Fibroblast of lung (primary cell): ENCODE measurements around the gene CYP27A1. TPM values are rescaled to one million over a fixed set of nuclear protein-coding genes. Genes with fewer than 3 reads are reported as not detected.

ENCODE experiments used
- DNase-seq, 2 donors: peaks; one replicate each; pipeline versions ENCODE4 v3.0.0 to v3.0.0-alpha.2; 2010; ENCODE audit warnings: low read depth in 2 of 2
- H2AFZ ChIP-seq: 2 replicates; pipeline ENCODE4 v1.5.1; 2012; ENCODE audit warnings: low read length, control low read depth, inconsistent platforms
- H3K27ac ChIP-seq: 2 replicates; pipeline ENCODE4 v1.5.1; 2011; ENCODE audit warnings: low read length, control low read depth; ENCODE audit not compliant: insufficient read depth
- H3K27me3 ChIP-seq: 2 replicates; pipeline ENCODE4 v1.5.1; 2011; ENCODE audit warnings: mild to moderate bottlenecking, low read length; ENCODE audit not compliant: control insufficient read depth, insufficient read depth
- H3K36me3 ChIP-seq: 2 replicates; pipeline ENCODE4 v1.5.1; 2011; ENCODE audit warnings: low read length; ENCODE audit not compliant: control insufficient read depth, insufficient read depth
- H3K4me1 ChIP-seq: 2 replicates; pipeline ENCODE4 v1.5.1; 2011; ENCODE audit warnings: low read length; ENCODE audit not compliant: control insufficient read depth, insufficient read depth; ENCODE audit errors: extremely low read depth
- H3K4me2 ChIP-seq: 2 replicates; pipeline ENCODE4 v1.5.1; 2011; ENCODE audit warnings: low read length, control low read depth; ENCODE audit not compliant: insufficient read depth; ENCODE audit errors: extremely low read depth
- H3K4me3 ChIP-seq, 4 experiments: fragments of 200-600 bp in 1 of 4; sonication (generic) in 1 of 4; replicated peaks in 1 of 4; 2 replicates each; pipeline ENCODE4 v1.5.1; 2011 to 2016; ENCODE audit warnings: low read length in 4 of 4, low read depth in 3 of 4, mild to moderate bottlenecking in 3 of 4, control low read depth in 2 of 4, inconsistent platforms in 1 of 4, mixed read lengths in 1 of 4; ENCODE audit not compliant: insufficient read depth in 1 of 4; ENCODE audit errors: control extremely low read depth in 1 of 4
- H3K79me2 ChIP-seq: 2 replicates; pipeline ENCODE4 v1.5.1; 2012; ENCODE audit warnings: mild to moderate bottlenecking, low read length, inconsistent platforms; ENCODE audit not compliant: control insufficient read depth, insufficient read depth
- H3K9ac ChIP-seq: 2 replicates; pipeline ENCODE4 v1.5.1; 2011; ENCODE audit warnings: mild to moderate bottlenecking, low read length, control low read depth; ENCODE audit not compliant: insufficient read depth
- H3K9me3 ChIP-seq: 2 replicates; pipeline ENCODE4 v1.5.1; 2012; ENCODE audit warnings: low read depth, low read length; ENCODE audit not compliant: control insufficient read depth, insufficient read depth
- H4K20me1 ChIP-seq: 2 replicates; pipeline ENCODE4 v1.5.1; 2011; ENCODE audit warnings: low read length; ENCODE audit not compliant: control insufficient read depth, insufficient read depth; ENCODE audit errors: extremely low read depth
- EZH2 ChIP-seq: IDR thresholded peaks from 2 replicates; pipeline ENCODE4 v1.5.1; 2012; ENCODE audit warnings: low read length, control low read depth, mild to moderate bottlenecking; ENCODE audit errors: missing control alignments
- polyA plus RNA-seq, 2 donors: library from polyadenylated mRNA; depleted of rRNA in 1 of 2; stranded (reverse) in 1 of 2; unstranded in 1 of 2; fragments of >200 nt; gene quantifications; 2 replicates each; pipeline ENCODE4 v1.2.1, GENCODE V29; 2011 to 2012; ENCODE audit warnings: missing spikeins in 1 of 2
- total RNA-seq: library from RNA; depleted of rRNA; stranded (reverse); fragments of >200 nt; gene quantifications from 2 replicates; pipeline ENCODE4 v1.2.1, GENCODE V29; 2014
- TF ChIP-seq, protein P1 (sequence below), 2 donors: IDR thresholded peaks in 1 of 2; conservative IDR thresholded peaks in 1 of 2; 1 replicate in 1 of 2; 2 replicates in 1 of 2; pipeline ENCODE4 v1.5.1; 2011 to 2012; ENCODE audit warnings: low read length in 2 of 2, control low read depth in 1 of 2, inconsistent platforms in 1 of 2, low read depth in 1 of 2, mild to moderate bottlenecking in 1 of 2

The CYP27A1 gene
- total and polyA plus RNA-seq, 2 donors (not counting 1 experiment from before 2014, with no cell fraction given): 12.7 to 53.8 TPM

DNA sequence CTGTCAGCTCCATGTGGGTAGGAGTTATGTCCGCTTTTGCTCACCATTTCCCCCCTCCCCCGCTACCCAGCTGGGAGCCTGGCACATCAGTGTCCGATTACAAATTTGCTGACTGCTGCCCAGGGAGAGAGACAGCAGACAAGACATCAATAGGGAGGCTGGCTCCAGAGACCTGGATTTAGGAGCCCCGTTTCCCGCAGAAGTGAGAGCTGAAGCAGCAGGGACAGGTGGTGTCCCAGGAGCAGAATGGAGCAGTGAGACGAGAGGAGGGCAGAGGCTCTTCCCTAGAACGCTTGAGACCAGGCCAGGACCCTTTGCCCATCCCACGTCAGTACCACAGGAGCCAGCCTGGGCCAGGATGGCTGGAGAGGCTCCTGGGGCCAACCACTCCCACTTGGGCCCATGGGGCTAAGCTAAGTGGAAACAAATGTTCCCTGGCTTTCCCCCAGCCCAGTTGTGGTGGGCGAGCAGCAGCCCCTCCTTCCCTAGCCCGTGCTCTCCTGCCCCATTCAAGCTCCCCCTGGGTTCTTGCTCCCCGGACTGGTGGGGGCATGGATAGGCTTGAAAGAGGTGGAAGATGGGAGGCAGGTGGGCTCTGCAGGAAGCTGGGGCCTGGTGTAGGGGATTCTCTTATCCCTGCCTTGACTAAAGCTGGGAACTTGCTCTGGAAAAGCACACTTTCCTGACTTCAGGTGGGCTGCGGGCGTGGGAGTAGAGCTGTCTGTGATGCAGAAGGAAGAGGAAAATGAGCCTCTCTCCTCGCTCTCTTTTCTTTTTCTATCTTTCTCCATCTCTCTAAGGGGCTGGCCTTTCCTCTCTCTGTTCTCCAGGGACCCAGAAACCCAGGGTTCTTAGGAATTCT is 73.6 kb downstream of the CYP27A1 start:
- H3K27ac ChIP-seq: no peak overlapping the region
- TF ChIP-seq, protein P1, sequence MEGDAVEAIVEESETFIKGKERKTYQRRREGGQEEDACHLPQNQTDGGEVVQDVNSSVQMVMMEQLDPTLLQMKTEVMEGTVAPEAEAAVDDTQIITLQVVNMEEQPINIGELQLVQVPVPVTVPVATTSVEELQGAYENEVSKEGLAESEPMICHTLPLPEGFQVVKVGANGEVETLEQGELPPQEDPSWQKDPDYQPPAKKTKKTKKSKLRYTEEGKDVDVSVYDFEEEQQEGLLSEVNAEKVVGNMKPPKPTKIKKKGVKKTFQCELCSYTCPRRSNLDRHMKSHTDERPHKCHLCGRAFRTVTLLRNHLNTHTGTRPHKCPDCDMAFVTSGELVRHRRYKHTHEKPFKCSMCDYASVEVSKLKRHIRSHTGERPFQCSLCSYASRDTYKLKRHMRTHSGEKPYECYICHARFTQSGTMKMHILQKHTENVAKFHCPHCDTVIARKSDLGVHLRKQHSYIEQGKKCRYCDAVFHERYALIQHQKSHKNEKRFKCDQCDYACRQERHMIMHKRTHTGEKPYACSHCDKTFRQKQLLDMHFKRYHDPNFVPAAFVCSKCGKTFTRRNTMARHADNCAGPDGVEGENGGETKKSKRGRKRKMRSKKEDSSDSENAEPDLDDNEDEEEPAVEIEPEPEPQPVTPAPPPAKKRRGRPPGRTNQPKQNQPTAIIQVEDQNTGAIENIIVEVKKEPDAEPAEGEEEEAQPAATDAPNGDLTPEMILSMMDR (conservative IDR thresholded peaks at IDR 0.05 in 1 of 2, IDR thresholded peaks at IDR 0.05 in 1 of 2; ENCODE audit: low read depth in 1 of 2, low read length in 2 of 2): no peak
- no peak for TF ChIP-seq EZH2
- no peaks in the 10 kb centered on the region for H3K9me3 ChIP-seq
- H3K27me3 ChIP-seq: peaks cover 53% of the 10 kb centered on the region
- DNase-seq: no peak
- H4K20me1 ChIP-seq: no peaks in the 10 kb centered on the region
- no peaks in the 10 kb centered on the region for H3K36me3 ChIP-seq
- H2AFZ ChIP-seq: no peak overlapping the region
- H3K4me1 ChIP-seq: no peaks in the 10 kb centered on the region
- no peak overlapping the region for H3K4me3 ChIP-seq
- no peak overlapping the region for H3K9ac ChIP-seq
- H3K4me2 ChIP-seq: no peak overlapping the region
- no peaks in the 10 kb centered on the region for H3K79me2 ChIP-seq

DNA sequence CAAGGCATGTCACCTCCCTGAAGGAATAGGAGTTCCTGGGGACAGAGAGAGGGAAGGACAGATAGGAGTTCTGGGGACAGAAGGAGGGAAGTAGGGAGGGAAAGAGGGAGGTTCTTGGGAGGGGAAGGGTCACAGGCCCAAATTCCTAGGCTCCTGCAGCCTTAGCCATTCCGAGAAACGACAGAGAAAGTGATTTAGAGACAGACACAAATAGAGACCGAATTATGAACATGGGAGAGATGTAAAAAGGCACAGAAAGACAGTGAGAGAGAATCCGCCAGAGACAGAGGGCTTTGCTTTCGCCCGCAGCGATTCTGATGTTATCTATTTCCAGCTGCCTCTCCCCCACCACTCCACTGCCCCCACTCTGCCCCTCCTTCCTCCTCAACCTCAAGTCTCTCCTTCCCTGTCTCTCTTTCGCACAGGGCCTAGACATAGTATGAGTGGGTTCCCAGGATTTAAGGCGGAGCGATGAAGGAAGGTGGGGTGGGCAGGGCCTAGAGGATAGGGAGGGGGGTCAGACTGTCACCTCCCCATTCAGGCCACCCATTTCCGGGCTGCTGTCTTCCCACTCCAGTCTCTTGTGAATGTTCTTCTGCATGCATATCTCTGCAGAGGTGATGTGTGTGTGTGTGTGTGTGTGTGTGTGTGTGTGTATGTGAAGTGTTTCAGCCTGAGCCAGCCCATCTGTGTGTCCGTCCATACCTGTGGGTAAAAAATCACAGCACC is 74.4 kb downstream of the CYP27A1 start:
- no peak for DNase-seq
- H3K27ac ChIP-seq: no peak overlapping the region
- no peaks in the 10 kb centered on the region for H3K9me3 ChIP-seq
- H3K4me1 ChIP-seq: no peaks in the 10 kb centered on the region
- H2AFZ ChIP-seq: no peak overlapping the region
- no peak overlapping the region for H3K4me2 ChIP-seq
- no peaks in the 10 kb centered on the region for H4K20me1 ChIP-seq
- no peaks in the 10 kb centered on the region for H3K36me3 ChIP-seq
- H3K4me3 ChIP-seq: no peak overlapping the region
- peaks cover 60% of the 10 kb centered on the region for H3K27me3 ChIP-seq
- no peak for TF ChIP-seq EZH2
- TF ChIP-seq, protein P1 (conservative IDR thresholded peaks at IDR 0.05 in 1 of 2, IDR thresholded peaks at IDR 0.05 in 1 of 2; ENCODE audit: low read depth in 1 of 2, low read length in 2 of 2): no peak
- H3K9ac ChIP-seq: no peak overlapping the region
- no peaks in the 10 kb centered on the region for H3K79me2 ChIP-seq

DNA sequence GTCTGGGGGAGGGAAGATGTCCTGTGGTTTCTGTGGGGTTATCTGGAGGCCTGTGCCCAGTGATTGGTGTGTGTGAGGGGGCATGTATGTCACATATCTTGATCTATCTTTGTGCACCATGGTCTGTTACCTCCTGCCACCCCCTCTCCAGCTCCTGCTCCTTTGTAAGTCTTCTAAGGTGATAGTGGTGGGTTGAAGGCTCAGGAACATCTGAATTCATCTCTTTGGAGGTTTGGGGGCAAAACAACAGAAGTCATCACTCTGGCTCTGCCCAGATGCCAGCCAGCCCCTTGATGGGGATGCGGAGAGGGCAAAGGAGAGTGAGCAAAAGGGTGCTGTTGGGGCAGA is 74.9 kb downstream of the CYP27A1 start:
- no peak overlapping the region for H3K27ac ChIP-seq
- H3K9ac ChIP-seq: no peak overlapping the region
- TF ChIP-seq, protein P1 (conservative IDR thresholded peaks at IDR 0.05 in 1 of 2, IDR thresholded peaks at IDR 0.05 in 1 of 2; ENCODE audit: low read depth in 1 of 2, low read length in 2 of 2): no peak
- TF ChIP-seq EZH2: no peak
- H3K36me3 ChIP-seq: no peaks in the 10 kb centered on the region
- peaks cover 66% of the 10 kb centered on the region for H3K27me3 ChIP-seq
- no peaks in the 10 kb centered on the region for H4K20me1 ChIP-seq
- DNase-seq: no peak
- H3K4me1 ChIP-seq: no peaks in the 10 kb centered on the region
- H3K4me3 ChIP-seq: no peak overlapping the region
- no peaks in the 10 kb centered on the region for H3K79me2 ChIP-seq
- H3K9me3 ChIP-seq: no peaks in the 10 kb centered on the region
- no peak overlapping the region for H2AFZ ChIP-seq
- H3K4me2 ChIP-seq: no peak overlapping the region
